ENCODE results near the gene OR5D14.

GRCh38 chr11:55806248-55806647 lies 10.9 kb downstream of the OR5D14 start:
- TF ChIP-seq SRF (IDR thresholded peaks at IDR 0.05; ENCODE audit: low read depth, low read length) (no peak), CTCF (IDR thresholded peaks at IDR 0.05; ENCODE audit: control extremely low read depth in 1 of 3, insufficient read depth in 1 of 3, low read depth in 1 of 3, low read length in 3 of 3) (no peak), TAF1 (IDR thresholded peaks at IDR 0.05; ENCODE audit: low read depth, low read length) (no peak)

Measured in H1 (cell line).